ENCODE results near the gene FAP. TPM values are rescaled to one million over a fixed set of nuclear protein-coding genes. Genes with fewer than 3 reads are reported as not detected.
A peak's percentile ranks its signal among the peaks of the same experiment; 100 is the strongest.

The FAP gene
- total RNA-seq, 1 experiment from 2014 or later = not detected

DNA sequence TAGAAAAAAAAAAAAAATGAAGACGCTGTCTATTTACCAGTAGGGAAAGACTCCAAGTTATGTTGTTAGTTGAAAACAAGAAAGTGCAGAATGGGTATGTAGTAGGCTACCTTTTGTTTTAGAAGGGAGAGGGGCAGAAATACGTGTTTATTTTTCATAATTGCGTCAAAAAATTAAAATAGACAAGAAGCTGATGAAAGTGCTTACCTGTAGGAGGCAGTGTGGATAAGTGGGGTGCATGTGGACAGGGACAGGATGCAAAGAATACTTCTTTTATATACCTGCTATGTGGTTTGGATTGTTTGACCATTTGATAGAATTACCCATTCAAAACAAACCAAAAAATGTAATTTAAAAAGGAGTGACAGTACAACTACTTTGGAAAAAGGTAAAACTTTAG lies 88.2 kb downstream of the FAP start:
- no peak overlapping the region for H3K4me2 ChIP-seq
- no peak overlapping the region for H3K27ac ChIP-seq
- TF ChIP-seq, protein P1, sequence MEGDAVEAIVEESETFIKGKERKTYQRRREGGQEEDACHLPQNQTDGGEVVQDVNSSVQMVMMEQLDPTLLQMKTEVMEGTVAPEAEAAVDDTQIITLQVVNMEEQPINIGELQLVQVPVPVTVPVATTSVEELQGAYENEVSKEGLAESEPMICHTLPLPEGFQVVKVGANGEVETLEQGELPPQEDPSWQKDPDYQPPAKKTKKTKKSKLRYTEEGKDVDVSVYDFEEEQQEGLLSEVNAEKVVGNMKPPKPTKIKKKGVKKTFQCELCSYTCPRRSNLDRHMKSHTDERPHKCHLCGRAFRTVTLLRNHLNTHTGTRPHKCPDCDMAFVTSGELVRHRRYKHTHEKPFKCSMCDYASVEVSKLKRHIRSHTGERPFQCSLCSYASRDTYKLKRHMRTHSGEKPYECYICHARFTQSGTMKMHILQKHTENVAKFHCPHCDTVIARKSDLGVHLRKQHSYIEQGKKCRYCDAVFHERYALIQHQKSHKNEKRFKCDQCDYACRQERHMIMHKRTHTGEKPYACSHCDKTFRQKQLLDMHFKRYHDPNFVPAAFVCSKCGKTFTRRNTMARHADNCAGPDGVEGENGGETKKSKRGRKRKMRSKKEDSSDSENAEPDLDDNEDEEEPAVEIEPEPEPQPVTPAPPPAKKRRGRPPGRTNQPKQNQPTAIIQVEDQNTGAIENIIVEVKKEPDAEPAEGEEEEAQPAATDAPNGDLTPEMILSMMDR (conservative IDR thresholded peaks at IDR 0.05) = no peak
- no peak for TF ChIP-seq EZH2 (IDR thresholded peaks at IDR 0.05; ENCODE audit: low read depth)
- no peaks in the 10 kb centered on the region for H3F3A ChIP-seq (ENCODE audit: insufficient read depth, low read depth)
- no TSS peak for BruUV-seq (replicated peaks)
- DNase-seq = no peak
- intact Hi-C loops (cut with micrococcal nuclease; ENCODE audit: unreplicated experiment) = no loop called here
- H2AFZ ChIP-seq = no peak overlapping the region
- H3K9me3 ChIP-seq (ENCODE audit: insufficient read depth, low read depth) = no peaks in the 10 kb centered on the region
- H3K4me3 ChIP-seq = no peak overlapping the region
- no peaks in the 10 kb centered on the region for H3K79me2 ChIP-seq (ENCODE audit: low read depth)
- H3K27me3 ChIP-seq (ENCODE audit: insufficient read depth, low read depth) = no peaks in the 10 kb centered on the region
- H3K9me2 ChIP-seq (ENCODE audit: insufficient read depth) = no peaks in the 10 kb centered on the region
- ChIA-PET POLR2A (ENCODE audit: unreplicated experiment) (no interaction called here), CTCF (interaction anchor here (0.7 kb wide), 2 partner anchors 21 to 36 kb away, joined by 3 to 4 read pairs; no protein-coding TSS in a partner anchor)
- no peaks in the 10 kb centered on the region for H3K4me1 ChIP-seq (replicated peaks; ENCODE audit: insufficient read depth)
- H4K20me1 ChIP-seq (ENCODE audit: insufficient read depth) = no peaks in the 10 kb centered on the region
- H3K36me3 ChIP-seq (ENCODE audit: low read depth) = no peaks in the 10 kb centered on the region

DNA sequence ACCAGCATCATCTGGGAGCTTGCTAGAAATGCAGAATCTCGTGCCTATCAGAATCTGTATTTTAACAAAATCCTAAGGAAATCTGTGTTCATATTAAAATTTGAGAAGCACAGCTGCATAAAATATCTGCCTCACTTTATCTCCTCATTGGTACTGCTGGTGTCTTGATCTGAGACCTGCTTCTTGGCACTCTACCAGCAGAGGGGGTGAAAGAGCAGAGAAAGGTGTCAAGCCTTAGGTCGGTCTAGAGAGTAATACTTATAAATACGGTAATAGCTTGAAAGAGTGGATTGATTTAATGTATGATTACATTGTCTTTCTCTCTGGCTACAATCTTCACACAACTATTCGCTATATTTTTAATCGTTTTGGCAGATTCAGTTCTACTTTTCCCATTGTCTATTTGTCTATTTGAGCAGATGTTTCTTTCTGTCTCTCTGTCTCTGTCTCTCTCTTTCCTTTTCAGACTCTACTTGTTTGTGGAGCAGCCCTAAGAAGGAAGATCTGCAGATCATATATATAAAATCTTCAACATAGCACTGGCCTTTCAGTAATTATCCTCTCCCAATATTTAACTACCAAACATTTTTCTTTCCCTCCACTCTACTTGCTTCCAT lies 89.5 kb downstream of the FAP start:
- H3K4me3 ChIP-seq = no peak overlapping the region
- intact Hi-C loops (cut with micrococcal nuclease; ENCODE audit: unreplicated experiment) = loop anchor here (1.0 to 5.0 kb wide), 2 partner anchors 69 to 145 kb away; no protein-coding TSS in a partner anchor
- no peaks in the 10 kb centered on the region for H3F3A ChIP-seq (ENCODE audit: insufficient read depth, low read depth)
- CTCF ChIA-PET = interaction anchor here (1.6 to 1.7 kb wide), 2 partner anchors 67 to 144 kb away, joined by 4 to 8 read pairs; no protein-coding TSS in a partner anchor
- no peak overlapping the region for H3K4me2 ChIP-seq
- peak in 1 of 2 experiments; percentile 40 for DNase-seq
- POLR2A ChIA-PET (ENCODE audit: unreplicated experiment) = no interaction called here
- no peak overlapping the region for H2AFZ ChIP-seq
- no peaks in the 10 kb centered on the region for H3K79me2 ChIP-seq (ENCODE audit: low read depth)
- H4K20me1 ChIP-seq (ENCODE audit: insufficient read depth) = no peaks in the 10 kb centered on the region
- no peaks in the 10 kb centered on the region for H3K4me1 ChIP-seq (replicated peaks; ENCODE audit: insufficient read depth)
- BruUV-seq (replicated peaks) = no TSS peak
- H3K27ac ChIP-seq = no peak overlapping the region
- no peak for TF ChIP-seq EZH2 (IDR thresholded peaks at IDR 0.05; ENCODE audit: low read depth)
- TF ChIP-seq, protein P1 (conservative IDR thresholded peaks at IDR 0.05) = peak; percentile 73
- H3K9me3 ChIP-seq (ENCODE audit: insufficient read depth, low read depth) = no peaks in the 10 kb centered on the region
- H3K36me3 ChIP-seq (ENCODE audit: low read depth) = no peaks in the 10 kb centered on the region
- H3K9me2 ChIP-seq (ENCODE audit: insufficient read depth) = no peaks in the 10 kb centered on the region
- H3K27me3 ChIP-seq (ENCODE audit: insufficient read depth, low read depth) = no peaks in the 10 kb centered on the region

DNA sequence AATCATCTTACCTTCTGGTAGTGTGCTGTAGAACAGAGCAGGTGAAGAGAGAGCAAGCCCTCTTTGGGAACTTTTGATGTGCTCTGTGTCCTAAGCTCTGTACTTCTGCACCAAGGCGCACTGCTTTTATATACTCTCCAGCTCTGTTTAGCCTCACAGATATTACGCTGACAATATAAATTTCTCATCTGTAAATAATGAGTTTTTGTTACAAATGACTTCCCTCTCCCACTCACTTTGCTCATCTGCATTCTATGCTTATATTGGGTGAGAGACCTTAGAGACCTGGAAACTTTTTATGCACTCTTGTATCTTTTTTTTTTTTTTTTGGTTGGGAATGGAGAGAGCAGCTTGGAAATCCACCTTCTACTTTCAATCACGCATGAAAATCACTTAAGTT lies 91.1 kb downstream of the FAP start, which contains the start of gene GCG:
TSS of gene GCG (minus strand) at position 101 of the 400 bp plus-strand sequence. CDS start 3,069 bp downstream, outside the sequence.
- Histone ChIP-seq H3K79me2 (ENCODE audit: low read depth) (no peaks in the 10 kb centered on the region), H3K9me3 (ENCODE audit: insufficient read depth, low read depth) (no peaks in the 10 kb centered on the region), H4K20me1 (ENCODE audit: insufficient read depth) (no peaks in the 10 kb centered on the region), H3K4me3 (no peak within 1 kb of the TSS), H2AFZ (no peak within 1 kb of the TSS), H3K27me3 (ENCODE audit: insufficient read depth, low read depth) (no peaks in the 10 kb centered on the region), H3K9me2 (ENCODE audit: insufficient read depth) (no peaks in the 10 kb centered on the region), H3F3A (ENCODE audit: insufficient read depth, low read depth) (no peaks in the 10 kb centered on the region), H3K27ac (no peak within 1 kb of the TSS), H3K4me2 (no peak within 1 kb of the TSS), H3K36me3 (ENCODE audit: low read depth) (no peaks in the 10 kb centered on the region), H3K4me1 (replicated peaks; ENCODE audit: insufficient read depth) (no peaks in the 10 kb centered on the region)
- intact Hi-C loops (cut with micrococcal nuclease; ENCODE audit: unreplicated experiment) = loop anchor here (5.0 kb wide), 1 partner anchor 70 kb away; no protein-coding TSS in a partner anchor
- TF ChIP-seq EZH2 (IDR thresholded peaks at IDR 0.05; ENCODE audit: low read depth) = no peak
- TF ChIP-seq, protein P1 (conservative IDR thresholded peaks at IDR 0.05) = no peak
- no TSS peak for BruUV-seq (replicated peaks)
- ChIA-PET POLR2A (ENCODE audit: unreplicated experiment) (no interaction called here), CTCF (interaction anchor here (0.6 kb wide), 1 partner anchor 345 kb away, joined by 3 read pairs; no protein-coding TSS in a partner anchor)
- DNase-seq = no peak

All from PC-9 (cell line).